PC-9 (cell line): ENCODE data around the gene SACM1L.

Experiments
- CTCF ChIP-seq: fragments of 200-600 bp; sonication (generic); conservative IDR thresholded peaks from 2 replicates; pipeline ENCODE4 v1.6.1; 2017; ENCODE audit warnings: mixed run types, antibody characterized with exemption, mild to moderate bottlenecking, moderate library complexity
- EZH2 ChIP-seq: fragments of 200-600 bp; sonication (generic); IDR thresholded peaks from 2 replicates; pipeline ENCODE4 v1.8.0; 2017; ENCODE audit warnings: antibody characterized with exemption, low read depth

DNA sequence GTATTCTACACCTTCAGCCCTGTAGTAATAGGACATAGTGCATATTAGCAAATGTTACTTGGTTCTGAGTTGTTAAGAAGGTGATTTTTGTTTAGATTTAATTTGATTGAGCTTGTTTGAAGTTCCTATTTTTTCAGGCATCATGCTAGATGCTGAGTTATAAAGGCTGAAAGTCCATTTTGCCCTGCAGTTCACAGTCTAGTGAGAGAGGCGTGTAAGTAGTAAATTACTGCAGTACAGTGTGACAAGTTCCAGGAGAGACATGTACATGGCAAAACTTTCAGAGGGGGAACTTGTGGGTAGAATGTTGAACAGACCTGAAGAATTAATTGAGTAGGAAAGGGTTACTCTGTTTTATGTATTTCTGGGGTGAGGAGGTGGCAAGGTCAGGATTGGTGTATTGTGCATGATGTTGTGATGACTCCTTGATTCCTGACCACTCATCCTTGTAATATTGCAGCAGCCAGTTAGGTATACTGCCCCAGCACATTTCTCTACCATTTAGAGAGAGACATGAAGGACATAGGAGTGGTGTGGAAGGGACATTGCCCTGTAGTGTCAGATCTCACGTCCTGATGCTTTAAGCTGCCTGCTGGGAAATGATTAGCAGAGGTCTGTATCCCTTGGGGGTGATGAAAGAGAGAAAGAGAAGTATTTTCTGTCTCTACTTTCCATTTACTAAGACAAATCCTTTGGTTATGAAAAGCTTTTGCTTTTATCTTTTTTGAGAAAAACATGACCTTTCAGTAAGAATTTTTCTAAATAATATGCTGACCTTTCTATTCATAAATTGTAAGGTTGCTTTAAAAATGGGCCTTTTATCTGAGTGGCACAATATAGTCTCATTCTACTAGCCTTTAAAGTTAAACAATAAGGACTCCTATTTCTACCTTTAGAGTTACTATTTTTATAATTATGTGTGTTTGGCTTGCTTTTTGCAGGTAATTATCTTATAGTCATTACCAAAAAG, 16.9 kb downstream of the SACM1L start:
- TF ChIP-seq CTCF (no peak), EZH2 (no peak)
